ENCODE data around the gene DCST1.

The DCST1 gene

GRCh38 chr1:155017041-155017945 is 16.3 kb upstream of the DCST1 start:
- H3K27me3 ChIP-seq (ENCODE audit: control insufficient read depth, insufficient read depth, low read length) = no peaks in the 10 kb centered on the region
- peaks cover 34% of the 10 kb centered on the region for H3K36me3 ChIP-seq (ENCODE audit: insufficient read depth, low read length)
- peaks cover 27% of the 10 kb centered on the region for H3K4me1 ChIP-seq (ENCODE audit: control insufficient read depth, insufficient read depth, low read length)
- peak overlapping the region; percentile 54 for H3K4me3 ChIP-seq (ENCODE audit: low read length)
- peak overlapping the region; percentile 80 for H3K4me2 ChIP-seq (ENCODE audit: low read length)
- peak overlapping the region; percentile 62 for H3K9ac ChIP-seq (ENCODE audit: low read depth, low read length)
- H3K9me3 ChIP-seq (replicated peaks; ENCODE audit: low read length) = no peaks in the 10 kb centered on the region

- Histone ChIP-seq H3K9ac (ENCODE audit: low read depth, low read length) (peak overlapping the region; percentile 62), H3K27me3 (ENCODE audit: control insufficient read depth, insufficient read depth, low read length) (no peaks in the 10 kb centered on the region), H3K9me3 (replicated peaks; ENCODE audit: low read length) (no peaks in the 10 kb centered on the region), H3K4me1 (ENCODE audit: control insufficient read depth, insufficient read depth, low read length) (peaks cover 24% of the 10 kb centered on the region), H3K36me3 (ENCODE audit: insufficient read depth, low read length) (peaks cover 32% of the 10 kb centered on the region), H3K4me3 (ENCODE audit: low read length) (peak overlapping the region; percentile 54), H3K4me2 (ENCODE audit: low read length) (peak overlapping the region; percentile 80)
Observed at GRCh38 chr1:155017946-155018316, 15.7 kb upstream of the DCST1 start.

- Histone ChIP-seq H3K4me3 (ENCODE audit: low read length) (no peak overlapping the region), H3K27me3 (ENCODE audit: control insufficient read depth, insufficient read depth, low read length) (no peaks in the 10 kb centered on the region), H3K36me3 (ENCODE audit: insufficient read depth, low read length) (peaks cover 32% of the 10 kb centered on the region), H3K4me1 (ENCODE audit: control insufficient read depth, insufficient read depth, low read length) (peaks cover 24% of the 10 kb centered on the region), H3K9ac (ENCODE audit: low read depth, low read length) (no peak overlapping the region), H3K9me3 (replicated peaks; ENCODE audit: low read length) (no peaks in the 10 kb centered on the region), H3K4me2 (ENCODE audit: low read length) (peak overlapping the region; percentile 32)
Observed at GRCh38 chr1:155018617-155019348, 14.8 kb upstream of the DCST1 start.

GRCh38 chr1:155019377-155020245 is 14.0 kb upstream of the DCST1 start:
- Histone ChIP-seq H3K4me2 (ENCODE audit: low read length) (no peak overlapping the region), H3K9me3 (replicated peaks; ENCODE audit: low read length) (no peaks in the 10 kb centered on the region), H3K4me3 (ENCODE audit: low read length) (no peak overlapping the region), H3K4me1 (ENCODE audit: control insufficient read depth, insufficient read depth, low read length) (peaks cover 24% of the 10 kb centered on the region), H3K36me3 (ENCODE audit: insufficient read depth, low read length) (peaks cover 23% of the 10 kb centered on the region), H3K9ac (ENCODE audit: low read depth, low read length) (no peak overlapping the region), H3K27me3 (ENCODE audit: control insufficient read depth, insufficient read depth, low read length) (no peaks in the 10 kb centered on the region)

- Histone ChIP-seq H3K4me1 (ENCODE audit: control insufficient read depth, insufficient read depth, low read length) (peaks cover 16% of the 10 kb centered on the region), H3K9ac (ENCODE audit: low read depth, low read length) (no peak overlapping the region), H3K9me3 (replicated peaks; ENCODE audit: low read length) (no peaks in the 10 kb centered on the region)
Observed at GRCh38 chr1:155022136-155022926, 11.3 kb upstream of the DCST1 start.

GRCh38 chr1:155022927-155023236 is 10.7 kb upstream of the DCST1 start:
- peaks cover 12% of the 10 kb centered on the region for H3K4me1 ChIP-seq (ENCODE audit: control insufficient read depth, insufficient read depth, low read length)

More at GRCh38 chr1:155022136-155022926, 11.3 kb upstream of the DCST1 start:
- no peaks in the 10 kb centered on the region for H3K27me3 ChIP-seq (ENCODE audit: control insufficient read depth, insufficient read depth, low read length)
- H3K36me3 ChIP-seq (ENCODE audit: insufficient read depth, low read length) = peaks cover 3% of the 10 kb centered on the region
- no peak overlapping the region for H3K4me3 ChIP-seq (ENCODE audit: low read length)
- H3K4me2 ChIP-seq (ENCODE audit: low read length) = no peak overlapping the region

GRCh38 chr1:155023627-155024026 is 10.0 kb upstream of the DCST1 start:
- no peaks in the 10 kb centered on the region for H3K27me3 ChIP-seq (ENCODE audit: control insufficient read depth, insufficient read depth, low read length)
- no peaks in the 10 kb centered on the region for H3K9me3 ChIP-seq (replicated peaks; ENCODE audit: low read length)
- no peak overlapping the region for H3K4me3 ChIP-seq (ENCODE audit: low read length)
- H3K4me1 ChIP-seq (ENCODE audit: control insufficient read depth, insufficient read depth, low read length) = peaks cover 6% of the 10 kb centered on the region
- H3K4me2 ChIP-seq (ENCODE audit: low read length) = no peak overlapping the region
- no peak overlapping the region for H3K9ac ChIP-seq (ENCODE audit: low read depth, low read length)
- peaks cover under 1% of the 10 kb centered on the region for H3K36me3 ChIP-seq (ENCODE audit: insufficient read depth, low read length)

More at GRCh38 chr1:155022927-155023236, 10.7 kb upstream of the DCST1 start:
- Histone ChIP-seq H3K9me3 (replicated peaks; ENCODE audit: low read length) (no peaks in the 10 kb centered on the region), H3K9ac (ENCODE audit: low read depth, low read length) (no peak overlapping the region), H3K4me2 (ENCODE audit: low read length) (no peak overlapping the region), H3K27me3 (ENCODE audit: control insufficient read depth, insufficient read depth, low read length) (no peaks in the 10 kb centered on the region), H3K4me3 (ENCODE audit: low read length) (no peak overlapping the region), H3K36me3 (ENCODE audit: insufficient read depth, low read length) (peaks cover 3% of the 10 kb centered on the region)

- H3K4me1 ChIP-seq (ENCODE audit: control insufficient read depth, insufficient read depth, low read length) = no peaks in the 10 kb centered on the region
- H3K4me2 ChIP-seq (ENCODE audit: low read length) = no peak overlapping the region
- no peak overlapping the region for H3K9ac ChIP-seq (ENCODE audit: low read depth, low read length)
- no peak overlapping the region for H3K4me3 ChIP-seq (ENCODE audit: low read length)
- H3K9me3 ChIP-seq (replicated peaks; ENCODE audit: low read length) = no peaks in the 10 kb centered on the region
- no peaks in the 10 kb centered on the region for H3K36me3 ChIP-seq (ENCODE audit: insufficient read depth, low read length)
- no peaks in the 10 kb centered on the region for H3K27me3 ChIP-seq (ENCODE audit: control insufficient read depth, insufficient read depth, low read length)
Observed at GRCh38 chr1:155024315-155024714, 9.3 kb upstream of the DCST1 start.

- H3K27me3 ChIP-seq (ENCODE audit: control insufficient read depth, insufficient read depth, low read length) = peaks cover 5% of the 10 kb centered on the region
- H3K4me1 ChIP-seq (ENCODE audit: control insufficient read depth, insufficient read depth, low read length) = no peaks in the 10 kb centered on the region
- no peaks in the 10 kb centered on the region for H3K9me3 ChIP-seq (replicated peaks; ENCODE audit: low read length)
- H3K4me3 ChIP-seq (ENCODE audit: low read length) = no peak overlapping the region
- no peaks in the 10 kb centered on the region for H3K36me3 ChIP-seq (ENCODE audit: insufficient read depth, low read length)
- no peak overlapping the region for H3K9ac ChIP-seq (ENCODE audit: low read depth, low read length)
- no peak overlapping the region for H3K4me2 ChIP-seq (ENCODE audit: low read length)
Observed at GRCh38 chr1:155026154-155026553, 7.5 kb upstream of the DCST1 start.

GRCh38 chr1:155026588-155026987 is 7.0 kb upstream of the DCST1 start:
- Histone ChIP-seq H3K9ac (ENCODE audit: low read depth, low read length) (no peak overlapping the region), H3K9me3 (replicated peaks; ENCODE audit: low read length) (no peaks in the 10 kb centered on the region), H3K4me2 (ENCODE audit: low read length) (no peak overlapping the region), H3K4me1 (ENCODE audit: control insufficient read depth, insufficient read depth, low read length) (no peaks in the 10 kb centered on the region), H3K27me3 (ENCODE audit: control insufficient read depth, insufficient read depth, low read length) (peaks cover 7% of the 10 kb centered on the region), H3K4me3 (ENCODE audit: low read length) (no peak overlapping the region), H3K36me3 (ENCODE audit: insufficient read depth, low read length) (no peaks in the 10 kb centered on the region)

Data from skeletal muscle satellite cell (primary cell).